GM21737 (cell line): ENCODE results near the gene RPS3A.
A peak's percentile ranks its signal among the peaks of the same experiment; 100 is the strongest.
"Not testable (repeated sequence)": the region's sequence is repeated elsewhere in the genome, so short reads cannot be mapped to it uniquely, and the experiment has no call there.

Source experiments
- ATAC-seq: cut with Tn5 transposase; IDR thresholded peaks from one replicate; pipeline ENCODE4 v1.9.1; 2021; ENCODE audit warnings: mild to moderate bottlenecking, moderate library complexity; ENCODE audit not compliant: unreplicated experiment

RPS3A gene

GRCh38 chr4:151099229-151099975 lies at the start of gene RPS3A:
TSS of gene RPS3A (plus strand) at chr4:151099628. CDS start at chr4:151099653, 25 bp downstream.
- ATAC-seq = peak; percentile 93

- ATAC-seq = no peak
These were observed 46.6 kb upstream of the RPS3A start for GRCh38 chr4:151052785-151053184.

- ATAC-seq = no peak
These were observed 43.9 kb upstream of the RPS3A start for GRCh38 chr4:151055539-151055938.

GRCh38 chr4:151063143-151063542 lies 36.3 kb upstream of the RPS3A start:
- ATAC-seq = not testable (repeated sequence)

GRCh38 chr4:151067316-151067970 lies 32.0 kb upstream of the RPS3A start:
- ATAC-seq = no peak

- no peak for ATAC-seq
These were observed 25.0 kb upstream of the RPS3A start for GRCh38 chr4:151074416-151074916.

GRCh38 chr4:151077978-151078377 lies 21.4 kb upstream of the RPS3A start:
- ATAC-seq = not testable (repeated sequence)

- no peak for ATAC-seq
These were observed 12.0 kb upstream of the RPS3A start for GRCh38 chr4:151087467-151087866.

GRCh38 chr4:151091047-151091446 lies 8.4 kb upstream of the RPS3A start:
- ATAC-seq = no peak

- ATAC-seq = no peak
These were observed 6.9 kb upstream of the RPS3A start for GRCh38 chr4:151092488-151092887.

- no peak for ATAC-seq
These were observed 6.2 kb upstream of the RPS3A start for GRCh38 chr4:151093203-151093602.

GRCh38 chr4:151094290-151094751 lies 5.1 kb upstream of the RPS3A start:
- ATAC-seq = no peak

- no peak for ATAC-seq
These were observed 4.3 kb upstream of the RPS3A start for GRCh38 chr4:151095142-151095541.

- no peak for ATAC-seq
These were observed 1.7 kb upstream of the RPS3A start for GRCh38 chr4:151097759-151098158.

GRCh38 chr4:151098979-151099228 lies 524 bp upstream of the RPS3A start:
- ATAC-seq = no peak

GRCh38 chr4:151099976-151100417 lies 569 bp downstream of the RPS3A start:
- ATAC-seq = no peak

- ATAC-seq = no peak
These were observed 1.1 kb downstream of the RPS3A start for GRCh38 chr4:151100531-151100930.

GRCh38 chr4:151103758-151104157 lies 4.3 kb downstream of the RPS3A start:
- ATAC-seq = no peak

GRCh38 chr4:151104621-151105020 lies 5.2 kb downstream of the RPS3A start:
- no peak for ATAC-seq

GRCh38 chr4:151105454-151106032 lies 6.1 kb downstream of the RPS3A start:
- ATAC-seq = no peak

- ATAC-seq = no peak
These were observed 7.6 kb downstream of the RPS3A start for GRCh38 chr4:151107063-151107462.

- no peak for ATAC-seq
These were observed 10.8 kb downstream of the RPS3A start for GRCh38 chr4:151110236-151110635.
